ENCODE results near the gene LPCAT1. TPM values are rescaled to one million over a fixed set of nuclear protein-coding genes. Genes with fewer than 3 reads are reported as not detected.

LPCAT1 gene
- total RNA-seq, 1 experiment from 2014 or later: 59.8 TPM

- POLR2A ChIA-PET: no interaction called here
- CTCF ChIA-PET: no interaction called here
- Histone ChIP-seq H3K27ac (ENCODE audit: low read length) (no peak overlapping the region), H3K36me3 (ENCODE audit: control insufficient read depth, insufficient read depth, low read length) (no peaks in the 10 kb centered on the region), H3K9me3 (ENCODE audit: control insufficient read depth, insufficient read depth, low read depth, low read length) (no peaks in the 10 kb centered on the region), H3K27me3 (ENCODE audit: control insufficient read depth, insufficient read depth, low read length) (no peaks in the 10 kb centered on the region), H3K4me3 (ENCODE audit: low read depth in 2 of 2, low read length in 2 of 2) (no peak overlapping the region), H3K4me1 (ENCODE audit: control insufficient read depth, insufficient read depth, low read length) (0 out of 2 replicates have a peak, but pooled peaks cover 3% of the 10 kb centered on the region)
- TF ChIP-seq SIN3A (IDR thresholded peaks at IDR 0.05; ENCODE audit: borderline replicate concordance, insufficient read depth, low read depth, low read length): no peak
- no peak for TF ChIP-seq REST (IDR thresholded peaks at IDR 0.05; ENCODE audit: insufficient read depth in 1 of 2, low read depth in 2 of 2, low read length in 1 of 2)
- no peak for ATAC-seq
- BruUV-seq (replicated peaks): no TSS peak
- DNase-seq (ENCODE audit: low read depth, low spot score): no peak
- in situ Hi-C loops (cut with HindIII; ENCODE audit: low pct_unique_long_range_greater_than_20kb, low sequenced_read_pairs) (no loop called here), intact Hi-C loops (cut with micrococcal nuclease; ENCODE audit: unreplicated experiment) (no loop called here)
These were observed 22.1 kb upstream of the LPCAT1 start for GRCh38 chr5:1545805-1546355.

GRCh38 chr5:1545126-1545804 lies 21.5 kb upstream of the LPCAT1 start:
- no TSS peak for BruUV-seq (replicated peaks)
- POLR2A ChIA-PET: no interaction called here

More at GRCh38 chr5:1545126-1545804, 21.5 kb upstream of the LPCAT1 start:
- intact Hi-C loops (cut with micrococcal nuclease; ENCODE audit: unreplicated experiment): no loop called here
- Histone ChIP-seq H3K4me3 (ENCODE audit: low read depth in 2 of 2, low read length in 2 of 2) (no peak overlapping the region), H3K27ac (ENCODE audit: low read length) (no peak overlapping the region), H3K4me1 (ENCODE audit: control insufficient read depth, insufficient read depth, low read length) (0 out of 2 replicates have a peak, but pooled peaks cover 3% of the 10 kb centered on the region), H3K9me3 (ENCODE audit: control insufficient read depth, insufficient read depth, low read depth, low read length) (no peaks in the 10 kb centered on the region), H3K36me3 (ENCODE audit: control insufficient read depth, insufficient read depth, low read length) (no peaks in the 10 kb centered on the region), H3K27me3 (ENCODE audit: control insufficient read depth, insufficient read depth, low read length) (no peaks in the 10 kb centered on the region)
- CTCF ChIA-PET: no interaction called here
- no peak for ATAC-seq
- TF ChIP-seq POLR2AphosphoS5 (IDR thresholded peaks at IDR 0.05; ENCODE audit: low read depth, low read length): no peak
- no peak for TF ChIP-seq TCF7L2 (IDR thresholded peaks at IDR 0.05; ENCODE audit: low read depth, low read length)
- no peak for TF ChIP-seq SIN3A (IDR thresholded peaks at IDR 0.05; ENCODE audit: borderline replicate concordance, insufficient read depth, low read depth, low read length)
- TF ChIP-seq REST (IDR thresholded peaks at IDR 0.05; ENCODE audit: insufficient read depth in 1 of 2, low read depth in 2 of 2, low read length in 1 of 2): no peak
- no peak for TF ChIP-seq CTCF (IDR thresholded peaks at IDR 0.05)
- DNase-seq (ENCODE audit: low read depth, low spot score): no peak
- in situ Hi-C loops (cut with HindIII; ENCODE audit: low pct_unique_long_range_greater_than_20kb, low sequenced_read_pairs): no loop called here

Measured in Panc1 (cell line).